ENCODE data around the gene GALNT18. TPM values are rescaled to one million over a fixed set of nuclear protein-coding genes. Genes with fewer than 3 reads are reported as not detected.

GALNT18 gene
- total and polyA plus RNA-seq, 4 donors = 2.1 to 11.0 (median 3.8) TPM

- Histone ChIP-seq H3K4me1 (ENCODE audit: control insufficient read depth in 4 of 4, insufficient read depth in 4 of 4, low read length in 3 of 4) (no peaks in the 10 kb centered on the region), H3K27ac (ENCODE audit: low read depth in 1 of 2, low read length in 2 of 2) (no peak overlapping the region), H3K9me3 (ENCODE audit: control insufficient read depth in 4 of 4, low read length in 3 of 4) (no peaks in the 10 kb centered on the region), H3K4me3 (ENCODE audit: low read depth in 1 of 3, low read length in 3 of 3) (no peak overlapping the region), H3K27me3 (ENCODE audit: control insufficient read depth in 4 of 4, insufficient read depth in 4 of 4, low read length in 3 of 4) (no peaks in the 10 kb centered on the region), H3K36me3 (ENCODE audit: control insufficient read depth in 4 of 4, insufficient read depth in 3 of 4, low read depth in 1 of 4, low read length in 3 of 4) (peaks cover 0 to 18% (median 2%) of the 10 kb centered on the region in 4 donors), H3K9ac (ENCODE audit: low read depth in 1 of 2, low read length in 2 of 2) (no peak overlapping the region)
- WGBS = 39% methylated on average over 1 of the region's 1 CpG
- DNase-seq (ENCODE audit: low spot score) = no peak
- TF ChIP-seq RXRA (IDR thresholded peaks at IDR 0.05) (no peak), CTCF (IDR thresholded peaks at IDR 0.05; ENCODE audit: low read depth, low read length, missing input control) (no peak), GABPA (IDR thresholded peaks at IDR 0.05 in 1 of 2, conservative IDR thresholded peaks at IDR 0.05 in 1 of 2) (no peak), JUND (IDR thresholded peaks at IDR 0.05) (no peak), EGR1 (IDR thresholded peaks at IDR 0.05; ENCODE audit: low read depth in 2 of 2) (no peak), FOXA1 (IDR thresholded peaks at IDR 0.05) (no peak)
These were observed 353.7 kb downstream of the GALNT18 start for GRCh38 chr11:11268119-11268518.

GRCh38 chr11:11267312-11267711, 354.5 kb downstream of the GALNT18 start:
- H3K27ac ChIP-seq (ENCODE audit: low read depth in 1 of 2, low read length in 2 of 2) = no peak overlapping the region
- no peak overlapping the region for H3K4me3 ChIP-seq (ENCODE audit: low read depth in 1 of 3, low read length in 3 of 3)
- no peak overlapping the region for H3K9ac ChIP-seq (ENCODE audit: low read depth in 1 of 2, low read length in 2 of 2)
- no peaks in the 10 kb centered on the region for H3K27me3 ChIP-seq (ENCODE audit: control insufficient read depth in 4 of 4, insufficient read depth in 4 of 4, low read length in 3 of 4)
- peaks cover 0 to 18% (median 2%) of the 10 kb centered on the region in 4 donors for H3K36me3 ChIP-seq (ENCODE audit: control insufficient read depth in 4 of 4, insufficient read depth in 3 of 4, low read depth in 1 of 4, low read length in 3 of 4)
- H3K4me1 ChIP-seq (ENCODE audit: control insufficient read depth in 4 of 4, insufficient read depth in 4 of 4, low read length in 3 of 4) = no peaks in the 10 kb centered on the region
- no peak for TF ChIP-seq NR2F2 (IDR thresholded peaks at IDR 0.05)
- no peak for TF ChIP-seq SP1 (IDR thresholded peaks at IDR 0.05)
- TF ChIP-seq RAD21 (IDR thresholded peaks at IDR 0.05) = no peak
- TF ChIP-seq FOXA1 (IDR thresholded peaks at IDR 0.05) = no peak
- TF ChIP-seq ZBTB33 (IDR thresholded peaks at IDR 0.05) = no peak
- no peak for TF ChIP-seq CTCF (IDR thresholded peaks at IDR 0.05; ENCODE audit: low read depth, low read length, missing input control)
- no peak for TF ChIP-seq JUND (IDR thresholded peaks at IDR 0.05)
- no peak for TF ChIP-seq RXRA (IDR thresholded peaks at IDR 0.05)
- H3K9me3 ChIP-seq (ENCODE audit: control insufficient read depth in 4 of 4, low read length in 3 of 4) = no peaks in the 10 kb centered on the region
- DNase-seq (ENCODE audit: low spot score) = no peak

- Histone ChIP-seq H3K9me3 (ENCODE audit: control insufficient read depth in 4 of 4, low read length in 3 of 4) (no peaks in the 10 kb centered on the region), H3K27me3 (ENCODE audit: control insufficient read depth in 4 of 4, insufficient read depth in 4 of 4, low read length in 3 of 4) (no peaks in the 10 kb centered on the region), H3K36me3 (ENCODE audit: control insufficient read depth in 4 of 4, insufficient read depth in 3 of 4, low read depth in 1 of 4, low read length in 3 of 4) (peaks cover 0 to 18% (median 2%) of the 10 kb centered on the region in 4 donors), H3K27ac (ENCODE audit: low read depth in 1 of 2, low read length in 2 of 2) (no peak overlapping the region), H3K9ac (ENCODE audit: low read depth in 1 of 2, low read length in 2 of 2) (no peak overlapping the region), H3K4me1 (ENCODE audit: control insufficient read depth in 4 of 4, insufficient read depth in 4 of 4, low read length in 3 of 4) (no peaks in the 10 kb centered on the region), H3K4me3 (ENCODE audit: low read depth in 1 of 3, low read length in 3 of 3) (no peak overlapping the region)
- peak; percentile 74 for DNase-seq (ENCODE audit: low spot score)
- TF ChIP-seq CTCF (IDR thresholded peaks at IDR 0.05; ENCODE audit: low read depth, low read length, missing input control) (peak; percentile 80), MAX (IDR thresholded peaks at IDR 0.05) (no peak), RAD21 (IDR thresholded peaks at IDR 0.05) (peak; percentile 75 to 86), FOXA2 (IDR thresholded peaks at IDR 0.05) (no peak)
- 46% methylated on average over 8 of the region's 8 CpGs for WGBS
These were observed 355.7 kb downstream of the GALNT18 start for GRCh38 chr11:11265994-11266606.

Measured in liver (tissue), 9 donors.